SU-DHL-6 (cell line): ENCODE measurements around the gene CEP135.

Experiments used
- EZH2phosphoT487 ChIP-seq: fragments of 200-600 bp; sonication (generic), shearing (Covaris generic); conservative IDR thresholded peaks from 2 replicates; pipeline ENCODE4 v1.6.1; 2018; ENCODE audit warnings: mild to moderate bottlenecking, antibody characterized with exemption, low read length, moderate library complexity, mixed read lengths
- TF ChIP-seq, protein P1 (sequence below): fragments of 200-600 bp; sonication (generic); IDR thresholded peaks from one replicate; pipeline ENCODE4 v1.5.1; 2017; ENCODE audit warnings: antibody characterized with exemption, mild to moderate bottlenecking, low read length, moderate library complexity; ENCODE audit not compliant: insufficient read depth, poor library complexity, severe bottlenecking

DNA sequence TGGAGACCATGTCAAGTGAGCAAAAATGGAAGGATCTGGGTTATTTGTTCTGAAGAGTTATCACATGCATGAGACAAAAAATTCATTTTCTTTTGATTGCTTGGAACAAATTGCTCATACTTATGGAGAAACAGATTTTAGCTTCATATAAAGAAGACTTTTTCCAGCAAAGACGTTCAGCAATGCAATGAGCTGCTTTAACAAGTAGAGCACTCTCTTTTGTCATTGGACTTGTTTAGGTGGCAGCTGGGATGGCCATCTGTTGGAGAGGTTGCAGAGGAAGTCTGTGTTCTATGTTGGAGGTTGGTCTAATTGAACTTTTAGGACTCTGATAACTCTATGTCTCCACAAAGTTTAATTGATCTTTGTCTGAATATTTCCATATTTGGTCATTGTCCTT is 19.9 kb upstream of the CEP135 start:
- TF ChIP-seq, protein P1, sequence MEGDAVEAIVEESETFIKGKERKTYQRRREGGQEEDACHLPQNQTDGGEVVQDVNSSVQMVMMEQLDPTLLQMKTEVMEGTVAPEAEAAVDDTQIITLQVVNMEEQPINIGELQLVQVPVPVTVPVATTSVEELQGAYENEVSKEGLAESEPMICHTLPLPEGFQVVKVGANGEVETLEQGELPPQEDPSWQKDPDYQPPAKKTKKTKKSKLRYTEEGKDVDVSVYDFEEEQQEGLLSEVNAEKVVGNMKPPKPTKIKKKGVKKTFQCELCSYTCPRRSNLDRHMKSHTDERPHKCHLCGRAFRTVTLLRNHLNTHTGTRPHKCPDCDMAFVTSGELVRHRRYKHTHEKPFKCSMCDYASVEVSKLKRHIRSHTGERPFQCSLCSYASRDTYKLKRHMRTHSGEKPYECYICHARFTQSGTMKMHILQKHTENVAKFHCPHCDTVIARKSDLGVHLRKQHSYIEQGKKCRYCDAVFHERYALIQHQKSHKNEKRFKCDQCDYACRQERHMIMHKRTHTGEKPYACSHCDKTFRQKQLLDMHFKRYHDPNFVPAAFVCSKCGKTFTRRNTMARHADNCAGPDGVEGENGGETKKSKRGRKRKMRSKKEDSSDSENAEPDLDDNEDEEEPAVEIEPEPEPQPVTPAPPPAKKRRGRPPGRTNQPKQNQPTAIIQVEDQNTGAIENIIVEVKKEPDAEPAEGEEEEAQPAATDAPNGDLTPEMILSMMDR, result no peak
- TF ChIP-seq EZH2phosphoT487, result no peak
